ENCODE measurements around the gene SLC25A34. TPM values are rescaled to one million over a fixed set of nuclear protein-coding genes. Genes with fewer than 3 reads are reported as not detected.

Gene SLC25A34
- total RNA-seq, 2 experiments from 2014 or later = 0.56 to 0.81 TPM

DNA sequence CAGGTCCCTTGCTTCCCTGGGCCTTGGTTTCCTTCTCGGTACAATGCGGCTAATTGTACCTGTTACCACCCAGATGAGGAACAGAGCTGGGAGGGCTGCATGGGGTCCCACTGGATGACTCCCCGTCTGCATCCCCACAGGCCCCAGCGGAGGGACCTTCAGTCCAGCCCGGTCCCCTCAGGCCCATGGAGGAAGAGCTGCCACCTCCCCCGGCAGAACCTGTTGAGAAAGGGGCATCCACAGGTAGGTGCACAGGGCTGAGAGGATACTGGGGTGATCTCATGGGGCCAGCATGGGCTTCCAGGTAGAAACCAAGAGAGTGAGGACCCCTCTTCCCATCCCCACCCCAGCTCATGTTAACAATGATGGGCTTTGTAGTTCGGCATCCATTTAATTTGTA lies 32.3 kb downstream of the SLC25A34 start:
- H3K27ac Mint-ChIP-seq = no peak overlapping the region
- intact Hi-C loops (cut with micrococcal nuclease) = no loop called here

DNA sequence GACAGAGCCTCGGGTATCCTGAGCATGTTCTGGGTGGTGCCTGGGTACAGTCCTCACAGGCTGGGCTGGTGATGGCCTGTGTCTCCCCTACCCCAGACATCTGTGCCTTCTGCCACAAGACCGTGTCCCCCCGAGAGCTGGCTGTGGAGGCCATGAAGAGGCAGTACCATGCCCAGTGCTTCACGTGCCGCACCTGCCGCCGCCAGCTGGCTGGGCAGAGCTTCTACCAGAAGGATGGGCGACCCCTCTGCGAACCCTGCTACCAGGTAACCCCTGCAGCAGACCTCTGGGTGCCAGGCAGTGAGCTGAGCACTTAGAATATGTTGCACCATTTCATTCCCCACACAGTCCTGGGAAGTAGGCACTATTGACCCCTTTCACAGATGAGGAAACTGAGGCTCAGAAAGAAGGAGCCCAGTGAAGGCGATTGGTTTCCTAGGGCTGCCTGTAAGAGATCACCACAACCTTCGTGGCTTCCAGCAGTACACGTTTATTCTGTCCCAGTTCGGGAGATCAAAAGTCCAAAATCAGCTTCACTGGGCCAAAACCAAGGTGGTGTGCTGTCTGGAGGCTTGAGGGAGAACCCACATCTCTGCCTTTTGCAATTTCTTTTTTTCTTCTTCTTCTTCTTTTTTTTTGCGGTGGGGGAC lies 34.4 kb downstream of the SLC25A34 start:
- Mint-ChIP-seq H3K27ac (no peak overlapping the region), H3K4me3 (no peak overlapping the region), H3K27me3 (peaks cover 3% of the 10 kb centered on the region), H3K36me3 (ENCODE audit: low read depth) (no peaks in the 10 kb centered on the region), H3K9me3 (no peaks in the 10 kb centered on the region), H3K4me1 (ENCODE audit: low read depth) (no peaks in the 10 kb centered on the region)
- no peak for ATAC-seq
- intact Hi-C loops (cut with micrococcal nuclease) = no loop called here
- TF ChIP-seq, protein P1, sequence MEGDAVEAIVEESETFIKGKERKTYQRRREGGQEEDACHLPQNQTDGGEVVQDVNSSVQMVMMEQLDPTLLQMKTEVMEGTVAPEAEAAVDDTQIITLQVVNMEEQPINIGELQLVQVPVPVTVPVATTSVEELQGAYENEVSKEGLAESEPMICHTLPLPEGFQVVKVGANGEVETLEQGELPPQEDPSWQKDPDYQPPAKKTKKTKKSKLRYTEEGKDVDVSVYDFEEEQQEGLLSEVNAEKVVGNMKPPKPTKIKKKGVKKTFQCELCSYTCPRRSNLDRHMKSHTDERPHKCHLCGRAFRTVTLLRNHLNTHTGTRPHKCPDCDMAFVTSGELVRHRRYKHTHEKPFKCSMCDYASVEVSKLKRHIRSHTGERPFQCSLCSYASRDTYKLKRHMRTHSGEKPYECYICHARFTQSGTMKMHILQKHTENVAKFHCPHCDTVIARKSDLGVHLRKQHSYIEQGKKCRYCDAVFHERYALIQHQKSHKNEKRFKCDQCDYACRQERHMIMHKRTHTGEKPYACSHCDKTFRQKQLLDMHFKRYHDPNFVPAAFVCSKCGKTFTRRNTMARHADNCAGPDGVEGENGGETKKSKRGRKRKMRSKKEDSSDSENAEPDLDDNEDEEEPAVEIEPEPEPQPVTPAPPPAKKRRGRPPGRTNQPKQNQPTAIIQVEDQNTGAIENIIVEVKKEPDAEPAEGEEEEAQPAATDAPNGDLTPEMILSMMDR (IDR thresholded peaks at IDR 0.05) = no peak
- CTCF ChIA-PET = interaction anchor here (0.6 kb wide), 1 partner anchor 158 kb away, joined by 3 read pairs; no protein-coding TSS in a partner anchor
- POLR2A ChIA-PET = no interaction called here
- DNase-seq = no peak

More for the DNA sequence above, 32.3 kb downstream of the SLC25A34 start:
- Mint-ChIP-seq H3K27me3 (peaks cover 3% of the 10 kb centered on the region), H3K9me3 (no peaks in the 10 kb centered on the region), H3K36me3 (ENCODE audit: low read depth) (no peaks in the 10 kb centered on the region), H3K4me1 (ENCODE audit: low read depth) (no peaks in the 10 kb centered on the region), H3K4me3 (no peak overlapping the region)
- ChIA-PET CTCF (interaction anchor here (1.6 to 2.6 kb wide), 2 partner anchors 23 to 24 kb away, joined by 4 to 7 read pairs; no protein-coding TSS in a partner anchor), POLR2A (interaction anchor here (0.6 kb wide), 1 partner anchor 23 kb away, joined by 4 read pairs; no protein-coding TSS in a partner anchor)
- ATAC-seq = no peak
- DNase-seq = no peak
- TF ChIP-seq, protein P1 (IDR thresholded peaks at IDR 0.05) = no peak

DNA sequence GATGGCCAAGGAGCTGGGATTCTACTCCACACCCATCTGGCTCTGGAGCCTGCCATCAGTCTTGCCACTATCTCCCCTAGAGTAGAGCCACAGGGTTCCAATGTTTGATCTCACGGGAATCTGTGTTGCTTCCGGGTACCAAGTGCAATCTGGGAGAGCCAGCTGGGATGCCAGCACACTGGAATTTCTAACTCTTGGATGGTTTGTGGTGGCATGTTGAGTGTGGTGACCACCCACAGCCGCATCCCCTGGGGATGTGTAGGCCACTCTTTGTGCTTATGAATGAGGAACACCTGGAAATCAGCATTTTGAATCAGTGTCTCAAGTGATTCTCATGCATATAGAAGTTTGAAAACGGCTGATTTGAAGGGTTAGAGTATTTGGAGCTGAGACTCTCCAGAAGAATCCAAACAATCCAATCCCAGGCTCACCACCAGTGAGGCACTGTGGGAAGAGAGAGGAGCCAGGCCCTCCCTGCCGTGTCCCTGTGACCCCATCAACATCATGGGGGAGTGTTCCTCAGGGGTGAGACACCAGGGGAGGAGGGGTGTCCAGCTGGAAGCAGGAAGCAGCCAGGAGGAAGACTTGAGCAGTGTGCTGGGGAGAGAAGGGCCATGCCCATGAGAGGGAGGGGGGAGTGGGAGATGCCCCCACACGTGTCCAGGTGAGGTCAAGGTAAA lies 35.9 kb downstream of the SLC25A34 start:
- CTCF ChIA-PET = interaction anchor here (1.1 kb wide), 2 partner anchors 16 to 20 kb away, joined by 3 to 4 read pairs; no protein-coding TSS in a partner anchor
- H3K4me1 Mint-ChIP-seq (ENCODE audit: low read depth) = no peaks in the 10 kb centered on the region

DNA sequence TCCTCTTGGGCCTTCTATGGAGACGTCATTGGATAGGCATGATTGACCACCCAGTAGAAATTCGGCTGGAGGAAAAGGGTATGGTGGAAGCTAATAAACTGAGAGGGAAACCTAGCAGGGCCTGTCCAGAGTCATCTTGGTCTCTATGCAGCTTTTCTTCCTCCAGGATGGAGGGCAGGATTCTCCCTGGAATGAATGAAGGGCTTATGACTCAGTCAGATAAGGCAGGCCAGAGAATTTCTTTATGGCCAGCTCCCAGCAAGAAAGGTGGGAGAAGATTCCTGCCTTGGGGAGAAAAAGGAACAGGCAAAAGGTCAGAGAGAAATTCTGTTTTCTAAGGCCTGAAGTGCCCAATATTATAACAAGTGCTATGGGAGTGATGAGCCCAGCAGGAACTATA lies 39.6 kb downstream of the SLC25A34 start:
- Mint-ChIP-seq H3K9me3 (no peaks in the 10 kb centered on the region), H3K36me3 (ENCODE audit: low read depth) (no peaks in the 10 kb centered on the region), H3K4me3 (no peak overlapping the region), H3K4me1 (ENCODE audit: low read depth) (no peaks in the 10 kb centered on the region), H3K27ac (no peak overlapping the region), H3K27me3 (peaks cover 3% of the 10 kb centered on the region)
- TF ChIP-seq, protein P1 (IDR thresholded peaks at IDR 0.05) = no peak
- no peak for DNase-seq
- ChIA-PET POLR2A (interaction anchor here (0.9 kb wide), 1 partner anchor 16 kb away, joined by 3 read pairs; no protein-coding TSS in a partner anchor), CTCF (interaction anchor here (1.5 kb wide), 1 partner anchor 16 kb away, joined by 7 read pairs; no protein-coding TSS in a partner anchor)
- intact Hi-C loops (cut with micrococcal nuclease) = no loop called here
- ATAC-seq = no peak

More for the DNA sequence above, 35.9 kb downstream of the SLC25A34 start:
- Mint-ChIP-seq H3K27me3 (peaks cover 3% of the 10 kb centered on the region), H3K36me3 (ENCODE audit: low read depth) (no peaks in the 10 kb centered on the region), H3K4me3 (no peak overlapping the region), H3K9me3 (no peaks in the 10 kb centered on the region), H3K27ac (no peak overlapping the region)
- TF ChIP-seq, protein P1 (IDR thresholded peaks at IDR 0.05) = no peak
- POLR2A ChIA-PET = no interaction called here
- intact Hi-C loops (cut with micrococcal nuclease) = no loop called here
- DNase-seq (no peak), ATAC-seq (no peak)
